GM21526 (cell line): ENCODE measurements around the gene SPDYA.
"Not testable (repeated sequence)": the region's sequence is repeated elsewhere in the genome, so short reads cannot be mapped to it uniquely, and the experiment has no call there.

Experiments used
- ATAC-seq: cut with Tn5 transposase; IDR thresholded peaks from one replicate; pipeline ENCODE4 v1.9.1; 2021; ENCODE audit warnings: moderate library complexity; ENCODE audit not compliant: unreplicated experiment, low FRiP score

SPDYA gene

DNA sequence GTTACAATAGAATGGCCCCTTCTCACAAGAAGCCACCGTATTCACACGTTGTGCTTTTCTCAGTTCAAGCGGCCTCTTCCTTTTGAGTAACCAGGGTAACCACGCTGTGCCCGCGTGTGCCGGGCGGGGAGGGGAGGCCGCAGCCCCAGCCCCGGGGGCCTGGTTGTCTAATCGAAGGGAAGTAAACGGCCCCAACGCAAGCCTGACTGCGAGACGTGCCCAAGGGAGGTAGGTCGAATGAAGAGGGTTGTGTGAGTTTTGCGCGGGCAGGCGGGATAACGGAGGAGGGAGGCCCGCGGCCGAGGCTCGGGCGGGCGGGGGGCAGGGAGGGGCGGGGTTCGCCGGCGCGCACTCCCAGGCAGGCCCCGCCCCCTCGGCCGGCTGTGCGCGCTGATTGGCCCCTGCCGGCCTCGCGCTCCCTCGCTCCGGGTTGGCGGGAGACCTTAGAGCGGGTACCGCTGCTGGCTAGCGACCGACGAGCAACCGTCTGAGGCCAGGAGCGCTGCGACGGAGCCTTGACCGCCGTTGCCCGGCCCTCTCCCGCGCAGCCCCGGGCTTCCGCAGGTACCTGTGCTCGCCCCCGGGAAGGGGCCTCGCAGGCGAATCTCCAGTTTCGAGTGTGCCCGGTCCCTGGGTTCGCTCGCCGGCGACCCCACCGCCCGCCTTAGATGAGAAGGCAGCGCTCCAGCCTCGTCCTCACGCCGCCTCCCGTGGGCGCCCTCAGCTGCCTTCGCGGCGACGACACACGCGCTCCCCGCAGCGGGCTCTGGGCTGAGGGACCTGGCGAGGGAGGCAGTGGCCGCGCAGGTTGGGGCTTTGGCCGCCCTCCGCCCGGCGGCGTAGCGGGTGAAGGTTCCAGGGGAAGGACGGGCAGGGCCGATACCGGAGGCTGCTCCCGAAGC lies at the start of gene SPDYA:
TSS of gene SPDYA (plus strand) at position 451 of the 902 bp plus-strand sequence. CDS start 5,181 bp downstream, outside the sequence.
- ATAC-seq: peak; percentile 77

DNA sequence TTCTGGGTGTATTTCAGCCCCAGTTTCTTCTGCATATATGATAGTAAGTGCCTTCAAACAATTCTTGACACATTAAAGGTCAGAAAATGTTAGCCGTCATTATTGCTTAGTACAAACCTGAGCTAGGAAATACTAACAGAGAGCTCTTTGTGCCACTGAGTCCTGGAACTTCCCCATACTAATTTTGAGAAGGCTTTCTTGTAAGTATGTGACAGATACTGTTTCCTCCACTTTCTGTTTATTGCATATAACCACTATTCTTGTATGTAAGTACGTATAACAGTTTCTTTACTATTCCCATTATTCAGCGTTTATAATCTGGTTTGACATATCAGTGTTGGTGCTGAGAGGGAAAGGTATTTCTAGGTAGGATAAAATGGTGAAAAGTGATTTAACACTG lies 49.2 kb upstream of the SPDYA start:
- no peak for ATAC-seq

DNA sequence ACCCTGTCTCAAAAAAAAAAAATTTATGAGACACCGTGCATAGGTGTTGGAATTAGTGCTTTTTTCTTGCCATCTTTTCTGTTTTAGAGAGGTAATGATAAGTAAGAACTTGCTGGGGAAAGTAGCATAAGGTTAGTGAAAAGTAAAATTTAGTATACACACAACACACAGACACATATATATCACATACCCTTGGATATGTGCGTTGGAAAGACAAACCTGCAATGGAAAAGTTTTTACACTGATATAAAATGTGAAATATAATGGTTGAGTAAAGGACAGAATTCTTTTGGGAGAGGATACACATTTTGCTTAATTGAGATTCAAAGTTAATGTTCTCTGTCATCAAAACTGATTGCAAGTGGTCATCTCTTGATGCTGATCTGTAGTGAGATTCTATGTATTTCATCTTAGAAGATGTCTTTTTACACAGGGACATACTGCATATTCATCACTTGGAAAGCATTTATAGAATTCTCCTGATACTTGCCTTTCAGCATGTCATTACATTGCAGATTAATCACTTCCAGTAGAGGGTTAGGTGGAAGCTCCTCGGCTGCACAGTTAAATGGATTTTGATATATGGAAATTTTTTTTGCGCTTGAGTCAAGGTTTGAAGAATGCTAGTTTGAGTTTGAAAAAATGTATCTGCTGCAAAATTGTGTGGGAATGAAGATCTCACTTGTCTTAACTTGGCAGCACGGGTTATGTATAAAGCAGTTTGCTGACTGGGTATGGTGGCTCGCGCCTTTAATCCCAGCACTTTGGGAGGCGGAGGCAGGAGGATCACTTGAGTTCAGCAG lies 45.5 kb upstream of the SPDYA start:
- no peak for ATAC-seq

DNA sequence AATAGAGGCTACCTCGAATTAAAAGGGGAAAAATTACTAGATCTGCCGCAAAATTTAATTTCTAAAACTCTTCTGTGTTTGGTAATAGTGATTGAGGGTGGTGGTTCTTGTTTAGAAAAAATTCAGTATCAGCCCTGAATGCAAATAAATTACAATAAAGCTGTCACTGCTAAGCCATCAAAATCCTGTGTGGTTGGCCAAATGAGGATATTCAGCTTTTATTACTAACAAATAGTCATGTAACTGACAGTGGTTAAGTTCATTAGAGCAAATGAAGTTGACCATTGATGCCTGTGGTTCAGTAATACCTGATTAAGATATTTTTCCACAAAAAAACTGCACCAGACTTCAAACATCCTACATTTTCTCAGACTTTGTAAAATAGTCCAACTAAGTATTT lies 44.6 kb upstream of the SPDYA start:
- no peak for ATAC-seq

DNA sequence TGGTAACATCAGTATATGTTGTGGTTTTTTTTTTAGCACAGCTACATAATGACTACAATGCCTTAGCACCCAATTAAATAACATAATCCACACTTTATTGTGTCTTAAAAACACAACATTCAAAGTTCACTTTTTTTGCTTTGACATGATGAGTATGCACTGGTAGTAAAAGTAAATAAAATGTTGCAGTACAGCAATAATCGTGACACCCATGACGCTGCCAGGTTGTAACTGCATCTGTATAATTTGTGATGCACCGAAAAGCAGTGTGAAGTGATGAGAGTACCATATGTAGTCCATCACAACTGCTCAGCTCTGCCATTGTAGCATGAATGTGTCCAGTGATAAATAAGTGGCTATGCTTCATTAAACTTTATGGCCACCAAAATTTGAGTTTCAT lies 43.3 kb upstream of the SPDYA start:
- ATAC-seq: no peak

- ATAC-seq: no peak
Observed at GRCh38 chr2:28768422-28768821, 42.2 kb upstream of the SPDYA start.

- ATAC-seq: no peak
Observed at GRCh38 chr2:28768952-28769351, 41.7 kb upstream of the SPDYA start.

DNA sequence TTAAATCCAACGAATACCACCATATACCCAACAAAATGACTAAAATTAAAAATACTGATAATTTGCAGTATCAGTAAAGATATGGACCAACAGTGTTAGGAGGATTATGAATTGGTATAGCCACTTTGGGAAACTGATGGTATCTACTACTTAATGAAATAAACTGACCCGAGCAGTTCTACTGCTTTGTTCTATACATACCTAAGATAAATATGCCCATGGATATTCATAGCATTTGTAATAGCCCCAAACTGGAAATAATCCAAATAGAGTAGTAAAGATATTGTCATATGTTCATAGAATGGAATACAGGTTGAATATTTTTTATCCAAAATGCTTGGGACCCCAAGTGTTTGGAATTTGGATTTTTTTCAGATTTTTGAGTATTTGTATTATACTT lies 38.3 kb upstream of the SPDYA start:
- ATAC-seq: no peak

GRCh38 chr2:28776471-28776870 lies 34.2 kb upstream of the SPDYA start:
- ATAC-seq: no peak

DNA sequence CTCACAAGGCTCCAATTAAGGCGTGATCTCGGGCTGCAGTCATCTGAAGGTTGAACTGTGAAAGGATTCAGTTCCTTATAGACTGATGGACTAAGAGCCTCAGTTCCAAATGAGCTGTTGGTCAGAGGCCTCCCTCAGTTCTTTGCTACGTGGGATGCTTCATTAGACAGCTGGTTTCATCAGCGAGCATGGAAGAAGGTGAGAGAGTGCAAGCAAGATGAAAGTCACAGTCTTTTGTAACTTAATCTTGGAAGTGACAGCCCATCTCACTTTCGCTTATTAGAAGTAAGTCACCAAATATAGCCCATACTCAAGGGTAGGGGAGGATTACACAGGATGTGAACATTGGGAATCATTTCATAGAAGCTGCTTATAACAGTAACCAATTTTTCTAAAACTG lies 32.2 kb upstream of the SPDYA start:
- ATAC-seq: no peak

DNA sequence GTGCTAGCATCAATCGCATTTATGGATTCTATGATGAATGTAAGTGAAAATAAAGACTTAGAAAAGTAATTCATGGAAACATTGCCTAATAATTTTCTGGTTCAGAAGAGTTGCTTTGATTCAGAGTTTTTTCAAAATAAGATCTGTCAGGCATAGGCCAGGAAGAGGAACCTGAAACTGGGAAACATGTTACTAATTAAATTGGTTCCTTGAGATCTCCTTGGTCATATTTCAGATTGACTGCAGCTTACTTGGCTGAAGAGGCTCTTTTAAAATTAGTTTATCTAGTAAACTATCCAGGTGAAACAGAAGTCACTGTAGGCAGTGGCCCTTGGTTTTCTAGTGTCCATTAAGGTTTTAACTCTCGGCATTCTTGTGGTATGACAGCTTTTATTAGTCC lies 31.6 kb upstream of the SPDYA start:
- ATAC-seq: no peak

DNA sequence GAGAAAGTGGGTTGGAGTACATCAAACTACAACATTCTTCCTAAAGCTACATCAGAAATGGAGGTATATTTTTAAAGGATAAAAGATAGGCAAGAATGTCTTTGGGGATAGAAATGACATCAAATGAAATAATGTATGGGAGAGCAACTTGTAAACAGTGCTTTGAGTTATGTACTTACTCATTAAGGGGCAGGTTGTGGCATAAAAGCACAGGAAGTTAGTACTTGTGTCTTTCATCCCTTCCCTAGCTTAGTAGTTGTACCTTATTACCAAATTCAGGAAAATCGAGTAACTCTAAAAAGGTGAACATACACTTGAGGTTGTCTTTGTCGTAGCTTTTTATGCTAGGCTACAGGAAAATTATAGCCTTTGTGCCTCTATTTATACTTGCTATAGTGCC lies 30.1 kb upstream of the SPDYA start:
- no peak for ATAC-seq

DNA sequence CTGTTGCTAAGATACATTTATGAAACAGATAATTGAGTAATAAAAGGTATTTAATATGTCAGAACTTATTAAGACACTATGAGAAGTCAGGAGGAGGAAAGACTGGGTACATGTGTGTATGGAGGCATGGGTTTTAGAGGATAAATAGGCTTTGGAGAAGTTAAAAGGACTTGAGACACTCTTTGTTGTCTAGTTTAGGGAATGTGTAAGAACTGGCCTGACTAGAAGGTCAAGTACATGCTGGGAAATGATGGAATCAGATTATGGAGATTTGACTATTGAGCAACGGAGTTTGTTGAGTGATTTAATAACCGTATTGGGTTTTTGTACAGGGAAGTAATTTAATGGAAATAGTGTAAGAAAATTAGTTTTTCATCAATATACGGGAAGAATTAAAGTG lies 28.2 kb upstream of the SPDYA start:
- ATAC-seq: no peak

- ATAC-seq: not testable (repeated sequence)
Observed at GRCh38 chr2:28784570-28784969, 26.1 kb upstream of the SPDYA start.

- no peak for ATAC-seq
Observed at GRCh38 chr2:28796620-28797019, 14.0 kb upstream of the SPDYA start.

- no peak for ATAC-seq
Observed at GRCh38 chr2:28801726-28802125, 8.9 kb upstream of the SPDYA start.

GRCh38 chr2:28802975-28803429 lies 7.6 kb upstream of the SPDYA start:
- ATAC-seq: no peak

DNA sequence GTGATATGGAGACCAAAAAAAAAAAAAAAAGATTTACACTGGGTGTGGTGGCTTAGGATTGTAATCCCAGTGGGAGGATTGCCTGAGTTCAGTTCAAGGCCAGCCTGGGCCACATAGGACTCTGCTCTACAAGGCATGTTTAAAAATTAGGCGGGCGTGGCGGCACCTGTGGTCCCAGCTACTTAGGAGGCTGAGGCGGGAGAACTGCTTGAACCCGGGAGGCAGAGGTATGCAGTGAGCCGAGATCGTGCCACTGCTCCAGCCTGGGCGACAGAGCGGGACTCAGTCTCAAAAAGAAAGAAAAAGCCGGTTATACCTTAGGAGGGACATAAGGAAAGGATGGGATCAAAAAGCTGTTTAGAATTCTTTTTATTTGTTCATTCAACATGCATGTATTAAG lies 707 bp upstream of the SPDYA start:
- ATAC-seq: no peak

GRCh38 chr2:28818053-28818452 lies 7.4 kb downstream of the SPDYA start:
- ATAC-seq: no peak

- ATAC-seq: no peak
Observed at GRCh38 chr2:28821295-28821958, 10.8 kb downstream of the SPDYA start.

GRCh38 chr2:28822036-28822435 lies 11.4 kb downstream of the SPDYA start:
- no peak for ATAC-seq
